Neural progenitor cell (in vitro differentiated cells): ENCODE data around the gene PANK3.

Experiments
- CTCF ChIP-seq: fragments of 200-600 bp; sonication (generic); IDR thresholded peaks from 2 replicates; pipeline ENCODE4 v1.5.1; 2017; ENCODE audit warnings: antibody characterized with exemption, mild to moderate bottlenecking
- EZH2phosphoT487 ChIP-seq: fragments of 200-600 bp; sonication (generic); IDR thresholded peaks from 2 replicates; pipeline ENCODE4 v1.6.1; 2017; ENCODE audit warnings: antibody characterized with exemption

DNA sequence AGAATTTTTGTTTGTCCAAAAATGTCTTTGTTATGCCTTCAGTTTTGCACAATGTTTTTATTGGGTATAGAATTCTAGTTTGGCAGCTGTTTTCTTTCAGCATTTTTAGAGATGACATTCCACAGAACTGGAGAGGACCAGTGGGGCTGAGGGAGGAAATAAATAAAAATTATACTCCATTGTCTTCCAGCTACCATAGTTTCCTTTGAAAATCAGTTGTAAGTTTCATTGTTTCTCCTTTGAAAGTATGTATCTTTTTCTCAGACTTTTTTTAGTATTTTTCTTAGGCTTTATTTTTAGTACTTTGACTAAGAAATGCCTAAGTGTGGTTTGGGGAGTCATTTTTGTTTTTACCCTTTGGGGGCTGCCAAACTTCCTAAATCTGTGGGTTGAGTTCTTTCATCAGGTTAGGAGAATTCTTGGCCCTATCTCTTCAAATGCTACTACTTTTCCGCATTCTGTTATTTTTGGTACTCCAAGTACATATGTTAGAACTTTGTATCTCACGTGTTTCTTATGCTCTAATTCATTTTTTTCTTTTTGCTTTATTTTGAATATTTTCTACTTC lies 65.2 kb downstream of the PANK3 start:
- TF ChIP-seq CTCF (no peak), EZH2phosphoT487 (no peak)
